PC-3 (cell line): ENCODE data around the gene PDZD7. TPM values are rescaled to one million over a fixed set of nuclear protein-coding genes. Genes with fewer than 3 reads are reported as not detected.

Experiments used
- ATAC-seq: fragments of 200-7000 bp; cut with Tn5 transposase; 2 replicates; pipeline ENCODE4 v1.9.1; 2020; ENCODE audit warnings: mild to moderate bottlenecking, moderate library complexity
- BruUV-seq: library from RNA; stranded (reverse); fragments of 400-500 nt; replicated peaks from 2 replicates; lab custom pipeline; 2021; lab: Mats Ljungman, UMichigan
- CTCF ChIA-PET: fragments of 300-600 bp; sonication (Branson Sonifier 250); formaldehyde crosslinking; loops from one replicate; lab custom pipeline; 2022; ENCODE audit warnings: antibody characterized with exemption; lab: Charles Lee
- POLR2A ChIA-PET: fragments of 300-600 bp; sonication (Branson Sonifier 250); formaldehyde crosslinking; loops from one replicate; lab custom pipeline; 2022; ENCODE audit warnings: antibody characterized with exemption; ENCODE audit not compliant: unreplicated experiment; lab: Charles Lee
- DNase-seq: peaks from one replicate; pipeline ENCODE4 v3.0.0-alpha.2; 2015
- H2AFZ ChIP-seq: fragments of 300-600 bp; sonication (generic); 2 replicates; pipeline ENCODE4 v1.6.0; 2016; ENCODE audit warnings: antibody characterized with exemption, low read length
- H3F3A ChIP-seq: fragments of 300-600 bp; sonication (generic); one replicate; pipeline ENCODE4 v1.6.0; 2017; ENCODE audit warnings: antibody characterized with exemption, low read length, control low read depth, mild to moderate bottlenecking; ENCODE audit not compliant: unreplicated experiment
- H3K27ac ChIP-seq: fragments of 300-600 bp; sonication (generic); 2 replicates; pipeline ENCODE4 v1.5.1; 2016; ENCODE audit warnings: mild to moderate bottlenecking, low read length
- H3K27me3 ChIP-seq: fragments of 300-600 bp; sonication (generic); 2 replicates; pipeline ENCODE4 v1.6.1; 2016; ENCODE audit warnings: low read length, mixed read lengths
- H3K36me3 ChIP-seq: fragments of 300-600 bp; sonication (generic); 2 replicates; pipeline ENCODE4 v1.6.1; 2016; ENCODE audit warnings: low read depth, mixed run types, low read length, mixed read lengths
- H3K4me1 ChIP-seq: fragments of 300-600 bp; sonication (generic); 2 replicates; pipeline ENCODE4 v1.5.1; 2016; ENCODE audit warnings: low read length; ENCODE audit not compliant: insufficient read depth
- H3K4me2 ChIP-seq: fragments of 300-600 bp; sonication (generic); 2 replicates; pipeline ENCODE4 v1.6.0; 2016; ENCODE audit warnings: low read length
- H3K4me3 ChIP-seq: fragments of 300-600 bp; sonication (generic); 2 replicates; pipeline ENCODE4 v1.5.1; 2016; ENCODE audit warnings: mild to moderate bottlenecking, low read length, mixed read lengths
- H3K79me2 ChIP-seq: fragments of 300-600 bp; sonication (generic); 2 replicates; pipeline ENCODE4 v1.6.1; 2017; ENCODE audit warnings: low read length, mixed read lengths
- H3K9ac ChIP-seq: fragments of 300-600 bp; sonication (generic); 2 replicates; pipeline ENCODE4 v1.6.0; 2016; ENCODE audit warnings: mild to moderate bottlenecking, low read length
- H3K9me2 ChIP-seq: fragments of 300-600 bp; sonication (generic); replicated peaks from 2 replicates; pipeline ENCODE4 v1.6.1; 2016; ENCODE audit warnings: mixed run types, low read length, mixed read lengths
- H3K9me3 ChIP-seq: fragments of 300-600 bp; sonication (generic); 2 replicates; pipeline ENCODE4 v1.6.1; 2016; ENCODE audit warnings: low read length, mixed read lengths
- H4K20me1 ChIP-seq: fragments of 300-600 bp; sonication (generic); 2 replicates; pipeline ENCODE4 v1.6.1; 2016; ENCODE audit warnings: low read length, mixed read lengths
- EZH2 ChIP-seq: fragments of 300-600 bp; sonication (generic); IDR thresholded peaks from one replicate; pipeline ENCODE4 v1.6.1; 2017; ENCODE audit warnings: antibody characterized with exemption, mild to moderate bottlenecking, low read length; ENCODE audit not compliant: unreplicated experiment
- EZH2phosphoT487 ChIP-seq: fragments of 300-600 bp; sonication (generic); IDR thresholded peaks from 2 replicates; pipeline ENCODE4 v1.6.1; 2018; ENCODE audit warnings: mild to moderate bottlenecking, antibody characterized with exemption, low read length, borderline replicate concordance
- intact Hi-C: fragments of 100-400 bp; cut with micrococcal nuclease; formaldehyde crosslinking; loops from 2 replicates; pipeline ENCODE4 v1.9.0; 2023
- total RNA-seq: library from RNA; depleted of rRNA; stranded (reverse); fragments of >200 nt; gene quantifications from 2 replicates; pipeline ENCODE4 v1.2.3, GENCODE V29; 2014
- TF ChIP-seq, protein P1 (sequence below): fragments of 300-600 bp; sonication (generic); conservative IDR thresholded peaks from 2 replicates; pipeline ENCODE4 v1.5.1; 2017; ENCODE audit warnings: antibody characterized with exemption, low read depth, mild to moderate bottlenecking, low read length

The PDZD7 gene
- total RNA-seq, 1 experiment from 2014 or later: 2.8 TPM

DNA sequence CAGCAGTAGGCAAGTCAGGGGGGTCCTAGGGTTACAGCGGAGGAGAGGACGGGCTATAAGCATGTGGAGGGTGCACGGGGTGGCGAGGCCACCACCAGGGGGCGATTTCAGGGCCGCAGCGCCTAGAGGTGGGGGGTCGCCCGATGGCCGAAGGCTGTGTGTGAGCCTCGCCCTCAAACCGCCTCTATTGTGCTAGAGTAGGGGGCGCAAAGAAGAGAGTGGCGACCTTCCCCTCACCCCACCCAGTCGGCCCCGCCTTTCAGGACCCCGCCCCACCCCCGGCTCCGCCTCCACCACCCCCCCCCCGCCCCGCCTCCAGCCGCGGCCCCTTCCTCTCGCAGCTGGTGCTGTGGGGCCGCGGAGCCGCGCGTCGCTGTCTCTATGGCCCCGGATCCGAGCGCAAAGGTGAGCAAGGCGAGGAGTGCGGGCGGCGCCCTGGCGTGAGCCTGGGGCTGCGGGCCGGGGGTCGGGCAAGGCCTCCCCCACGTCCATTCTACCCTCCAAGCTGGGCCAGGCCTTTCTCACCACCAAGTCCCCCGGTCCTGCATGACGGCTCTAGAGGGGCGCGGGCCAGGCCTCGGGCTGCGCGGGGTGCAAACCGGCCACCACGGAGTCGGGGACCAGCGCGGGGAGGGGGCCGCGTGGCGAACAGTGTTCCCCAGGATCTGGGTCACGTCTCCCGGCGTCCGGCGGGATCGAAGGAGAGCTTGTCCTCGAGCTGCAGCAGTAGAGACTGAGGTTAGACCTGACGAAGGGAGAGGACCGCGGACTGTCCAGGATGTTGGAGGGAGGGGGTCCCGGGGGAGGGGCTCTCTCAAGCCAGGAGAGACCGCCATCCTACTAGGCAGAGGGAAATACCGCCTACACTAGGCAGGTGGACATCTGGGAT is 61.5 kb downstream of the PDZD7 start, which contains the start of gene SEMA4G:
SEMA4G (plus strand) TSS at position 318 of the 889 bp plus-strand sequence. CDS start 3,409 bp downstream, outside the sequence.
- Histone ChIP-seq H3K4me3 (peak within 1 kb of the TSS; percentile 77), H3K9me2 (no peaks in the 10 kb centered on the region), H3F3A (no peaks in the 10 kb centered on the region), H4K20me1 (no peaks in the 10 kb centered on the region), H3K27ac (no peak within 1 kb of the TSS), H3K36me3 (no peaks in the 10 kb centered on the region; the same call in 1 of the 2 replicates), H3K4me2 (peak within 1 kb of the TSS; percentile 99), H3K4me1 (peaks cover 6% of the 10 kb centered on the region; the same call in 1 of the 2 replicates), H3K9me3 (no peaks in the 10 kb centered on the region), H3K79me2 (no peaks in the 10 kb centered on the region), H3K9ac (peak within 1 kb of the TSS; percentile 34), H3K27me3 (no peaks in the 10 kb centered on the region), H2AFZ (peak within 1 kb of the TSS; percentile 89)
- intact Hi-C loops: no loop called here
- TF ChIP-seq EZH2 (no peak), EZH2phosphoT487 (no peak)
- TF ChIP-seq, protein P1, sequence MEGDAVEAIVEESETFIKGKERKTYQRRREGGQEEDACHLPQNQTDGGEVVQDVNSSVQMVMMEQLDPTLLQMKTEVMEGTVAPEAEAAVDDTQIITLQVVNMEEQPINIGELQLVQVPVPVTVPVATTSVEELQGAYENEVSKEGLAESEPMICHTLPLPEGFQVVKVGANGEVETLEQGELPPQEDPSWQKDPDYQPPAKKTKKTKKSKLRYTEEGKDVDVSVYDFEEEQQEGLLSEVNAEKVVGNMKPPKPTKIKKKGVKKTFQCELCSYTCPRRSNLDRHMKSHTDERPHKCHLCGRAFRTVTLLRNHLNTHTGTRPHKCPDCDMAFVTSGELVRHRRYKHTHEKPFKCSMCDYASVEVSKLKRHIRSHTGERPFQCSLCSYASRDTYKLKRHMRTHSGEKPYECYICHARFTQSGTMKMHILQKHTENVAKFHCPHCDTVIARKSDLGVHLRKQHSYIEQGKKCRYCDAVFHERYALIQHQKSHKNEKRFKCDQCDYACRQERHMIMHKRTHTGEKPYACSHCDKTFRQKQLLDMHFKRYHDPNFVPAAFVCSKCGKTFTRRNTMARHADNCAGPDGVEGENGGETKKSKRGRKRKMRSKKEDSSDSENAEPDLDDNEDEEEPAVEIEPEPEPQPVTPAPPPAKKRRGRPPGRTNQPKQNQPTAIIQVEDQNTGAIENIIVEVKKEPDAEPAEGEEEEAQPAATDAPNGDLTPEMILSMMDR: peak; percentile 59
- DNase-seq: peak; percentile 34
- ChIA-PET POLR2A (no interaction called here), CTCF (interaction anchor here (0.7 kb wide), 1 partner anchor 73 kb away, joined by 5 read pairs; no protein-coding TSS in a partner anchor)
- peak; percentile 82 for ATAC-seq
- BruUV-seq: no TSS peak

DNA sequence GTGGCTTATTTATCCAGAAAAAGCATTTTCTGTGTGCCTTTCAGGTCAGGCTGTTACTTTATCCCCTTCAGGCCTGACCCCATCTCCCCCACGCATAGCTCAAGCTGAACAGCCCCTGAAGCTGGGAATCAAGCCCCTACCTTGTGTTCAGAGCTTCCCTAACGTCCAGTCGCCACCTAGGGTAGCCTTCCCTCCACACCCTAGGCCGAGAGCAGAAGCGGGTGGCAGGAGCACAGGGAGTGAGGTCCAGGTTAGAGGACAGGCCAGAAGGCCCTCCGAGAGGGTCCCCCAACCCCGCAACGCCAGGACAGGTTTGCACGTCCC is 62.1 kb downstream of the PDZD7 start:
- BruUV-seq: no TSS peak
- intact Hi-C loops: no loop called here
- no peaks in the 10 kb centered on the region for H3K9me3 ChIP-seq
- no peaks in the 10 kb centered on the region for H3K27me3 ChIP-seq
- ChIA-PET CTCF (no interaction called here), POLR2A (no interaction called here)
- TF ChIP-seq EZH2phosphoT487: no peak
- TF ChIP-seq, protein P1: no peak
- no peak for TF ChIP-seq EZH2
- no peaks in the 10 kb centered on the region for H3K9me2 ChIP-seq
- no peaks in the 10 kb centered on the region for H3K79me2 ChIP-seq
- no peaks in the 10 kb centered on the region for H4K20me1 ChIP-seq
- H3K4me2 ChIP-seq: peak overlapping the region; percentile 99
- peak overlapping the region; percentile 34 for H3K9ac ChIP-seq
- H3K36me3 ChIP-seq: no peaks in the 10 kb centered on the region; the same call in 1 of the 2 replicates
- peak overlapping the region; percentile 77 for H3K4me3 ChIP-seq
- no peak for DNase-seq
- H3K4me1 ChIP-seq: peaks cover 6% of the 10 kb centered on the region; the same call in 1 of the 2 replicates
- no peak overlapping the region for H3K27ac ChIP-seq
- peak; percentile 48 for ATAC-seq
- H3F3A ChIP-seq: no peaks in the 10 kb centered on the region
- peak overlapping the region; percentile 85 for H2AFZ ChIP-seq
